NCI-H2107 treated with DMSO at 0.1 percent for 48 hours (cell line): ENCODE measurements around the gene HERPUD1.

Experiments
- DNase-seq: peaks from one replicate; lab custom pipeline; 2025; ENCODE audit not compliant: unreplicated experiment; lab: John Stamatoyannopoulos, UW

The HERPUD1 gene

GRCh38 chr16:56994311-56994710, 62.4 kb downstream of the HERPUD1 start:
- DNase-seq = no peak
